Ovary (tissue), 3 donors: Measurements from ENCODE around the gene SPG7.

Source experiments
- POLR2A ChIP-seq: fragments of 450-650 bp; IDR thresholded peaks from one replicate; pipeline ENCODE4 v1.6.1; 2017; ENCODE audit warnings: antibody characterized with exemption, mild to moderate bottlenecking, moderate library complexity
- TF ChIP-seq, protein P1 (sequence below), 3 donors: fragments of 450-650 bp in 2 of 3; fragments of 200-600 bp in 1 of 3; IDR thresholded peaks; one replicate each; pipeline versions ENCODE4 v1.5.1 to v1.8.0; 2016 to 2022; ENCODE audit warnings: antibody characterized with exemption in 3 of 3, mild to moderate bottlenecking in 1 of 3
- donor health status: DM: no; HTN: no; CAD: no.

DNA sequence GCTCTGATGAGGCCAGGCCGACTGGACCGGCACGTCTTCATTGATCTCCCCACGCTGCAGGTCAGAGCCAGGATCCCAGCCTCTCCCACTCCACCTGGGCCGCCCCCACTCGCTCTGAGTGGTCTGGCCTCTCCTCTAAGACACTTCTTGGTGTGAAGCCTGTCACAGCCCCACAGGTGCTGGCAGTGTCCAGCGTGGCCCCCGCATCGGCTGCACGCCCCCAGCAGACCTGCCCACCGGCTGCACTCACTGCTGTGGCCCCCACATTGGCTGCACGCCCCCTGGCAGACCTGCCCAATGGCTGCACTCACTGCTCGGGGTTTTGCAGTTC is 36.5 kb downstream of the SPG7 start:
- no peak for TF ChIP-seq POLR2A
- TF ChIP-seq, protein P1, sequence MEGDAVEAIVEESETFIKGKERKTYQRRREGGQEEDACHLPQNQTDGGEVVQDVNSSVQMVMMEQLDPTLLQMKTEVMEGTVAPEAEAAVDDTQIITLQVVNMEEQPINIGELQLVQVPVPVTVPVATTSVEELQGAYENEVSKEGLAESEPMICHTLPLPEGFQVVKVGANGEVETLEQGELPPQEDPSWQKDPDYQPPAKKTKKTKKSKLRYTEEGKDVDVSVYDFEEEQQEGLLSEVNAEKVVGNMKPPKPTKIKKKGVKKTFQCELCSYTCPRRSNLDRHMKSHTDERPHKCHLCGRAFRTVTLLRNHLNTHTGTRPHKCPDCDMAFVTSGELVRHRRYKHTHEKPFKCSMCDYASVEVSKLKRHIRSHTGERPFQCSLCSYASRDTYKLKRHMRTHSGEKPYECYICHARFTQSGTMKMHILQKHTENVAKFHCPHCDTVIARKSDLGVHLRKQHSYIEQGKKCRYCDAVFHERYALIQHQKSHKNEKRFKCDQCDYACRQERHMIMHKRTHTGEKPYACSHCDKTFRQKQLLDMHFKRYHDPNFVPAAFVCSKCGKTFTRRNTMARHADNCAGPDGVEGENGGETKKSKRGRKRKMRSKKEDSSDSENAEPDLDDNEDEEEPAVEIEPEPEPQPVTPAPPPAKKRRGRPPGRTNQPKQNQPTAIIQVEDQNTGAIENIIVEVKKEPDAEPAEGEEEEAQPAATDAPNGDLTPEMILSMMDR (IDR thresholded peaks at IDR 0.05): no peak
